ENCODE data around the gene STARD3NL. TPM values are rescaled to one million over a fixed set of nuclear protein-coding genes. Genes with fewer than 3 reads are reported as not detected.

The STARD3NL gene
- total and polyA plus RNA-seq, 2 of the 13 experiments (the other 11 are each of a cell fraction or from before 2014, with no cell fraction given) = 37.3 to 42.3 TPM

GRCh38 chr7:38178004-38178694, at the start of gene STARD3NL (continued):
- TF ChIP-seq ZNF768 (CRISPR knock-in tag; IDR thresholded peaks at IDR 0.05) (no peak), REPIN1 (CRISPR knock-in tag; IDR thresholded peaks at IDR 0.05; ENCODE audit: borderline replicate concordance, low read depth) (peak; percentile 62; the same call in 1 of the 2 replicates), ZNF362 (CRISPR knock-in tag; IDR thresholded peaks at IDR 0.05; ENCODE audit: borderline replicate concordance) (no peak), CERS6 (CRISPR knock-in tag; IDR thresholded peaks at IDR 0.05) (no peak), ZBED4 (CRISPR knock-in tag; IDR thresholded peaks at IDR 0.05; ENCODE audit: borderline replicate concordance) (peak; percentile 64; the same call in 1 of the 2 replicates), NBN (conservative IDR thresholded peaks at IDR 0.05) (no peak), EED (CRISPR knock-in tag; IDR thresholded peaks at IDR 0.05) (no peak), STAT6 (CRISPR knock-in tag; IDR thresholded peaks at IDR 0.05; ENCODE audit: borderline replicate concordance) (no peak; the same call in 1 of the 2 replicates), MED1 (CRISPR knock-in tag; IDR thresholded peaks at IDR 0.05) (no peak), ZFP36L1 (CRISPR knock-in tag; IDR thresholded peaks at IDR 0.05) (0 out of 2 replicates have a peak, but pooled peaks have one; percentile 33), E2F5 (CRISPR knock-in tag; conservative IDR thresholded peaks at IDR 0.05) (no peak; the same call in 1 of the 2 replicates), TP53 (CRISPR knock-in tag; conservative IDR thresholded peaks at IDR 0.05) (no peak), GZF1 (CRISPR knock-in tag; IDR thresholded peaks at IDR 0.05) (no peak), RFX5 (IDR thresholded peaks at IDR 0.05; ENCODE audit: low read depth, low read length) (peak; percentile 78; the same call in 1 of the 2 replicates), ZNF331 (CRISPR knock-in tag; IDR thresholded peaks at IDR 0.05) (peak; percentile 74; the same call in 1 of the 2 replicates), KLF16 (CRISPR knock-in tag; IDR thresholded peaks at IDR 0.05) (no peak), ZFX (CRISPR knock-in tag; IDR thresholded peaks at IDR 0.05; ENCODE audit: low read depth) (peak; percentile 80)
